Ishikawa (cell line): ENCODE results near the gene DOCK1.

Experiments used
- CEBPB ChIP-seq: IDR thresholded peaks from 2 replicates; pipeline ENCODE4 v1.6.1; 2012
- CREB1 ChIP-seq: IDR thresholded peaks from 2 replicates; pipeline ENCODE4 v1.6.1; 2012; ENCODE audit warnings: low read depth
- EGR1 ChIP-seq: IDR thresholded peaks from 2 replicates; pipeline ENCODE4 v1.6.1; 2012
- EP300 ChIP-seq: IDR thresholded peaks from 2 replicates; pipeline ENCODE4 v1.6.1; 2012; ENCODE audit warnings: borderline replicate concordance
- FOXM1 ChIP-seq: IDR thresholded peaks from 2 replicates; pipeline ENCODE4 v1.6.1; 2012; ENCODE audit warnings: low read depth, borderline replicate concordance
- MAX ChIP-seq: IDR thresholded peaks from 2 replicates; pipeline ENCODE4 v1.6.1; 2012
- NFIC ChIP-seq: IDR thresholded peaks from 2 replicates; pipeline ENCODE4 v1.6.1; 2012
- RAD21 ChIP-seq: IDR thresholded peaks from 2 replicates; pipeline ENCODE4 v1.6.1; 2012; ENCODE audit warnings: low read depth
- REST ChIP-seq: IDR thresholded peaks from 2 replicates; pipeline ENCODE4 v1.6.1; 2012; ENCODE audit warnings: low read depth, mild to moderate bottlenecking
- TAF1 ChIP-seq: IDR thresholded peaks from 2 replicates; pipeline ENCODE4 v1.6.1; 2012; ENCODE audit warnings: low read depth, mild to moderate bottlenecking
- TEAD4 ChIP-seq: IDR thresholded peaks from 2 replicates; pipeline ENCODE4 v1.6.1; 2012
- USF1 ChIP-seq: IDR thresholded peaks from 2 replicates; pipeline ENCODE4 v1.6.1; 2012
- YY1 ChIP-seq: IDR thresholded peaks from 2 replicates; pipeline ENCODE4 v1.6.1; 2012; ENCODE audit warnings: low read depth
- ZBTB7A ChIP-seq: IDR thresholded peaks from 2 replicates; pipeline ENCODE4 v1.6.1; 2012; ENCODE audit warnings: low read depth

GRCh38 chr10:126921974-126922525 lies 16.8 kb downstream of the DOCK1 start:
- TF ChIP-seq NFIC (no peak), CREB1 (no peak), EGR1 (no peak), FOXM1 (no peak), CEBPB (peak; percentile 66; the same call in 1 of the 2 replicates), TAF1 (no peak), EP300 (no peak), YY1 (no peak), RAD21 (no peak), USF1 (no peak), MAX (no peak), ZBTB7A (no peak), REST (no peak), TEAD4 (no peak)
